Hematopoietic multipotent progenitor cell treated with erythropoietin and hydrocortisone succinate and interleukin-3 and kit ligand, for 4 days (in vitro differentiated cells): ENCODE data around the gene BEGAIN.

Experiments
- DNase-seq: peaks from one replicate; pipeline ENCODE4 v3.0.0-alpha.2; 2015

BEGAIN gene

GRCh38 chr14:100581228-100582145 is 5.7 kb downstream of the BEGAIN start:
- DNase-seq, result no peak

DNA sequence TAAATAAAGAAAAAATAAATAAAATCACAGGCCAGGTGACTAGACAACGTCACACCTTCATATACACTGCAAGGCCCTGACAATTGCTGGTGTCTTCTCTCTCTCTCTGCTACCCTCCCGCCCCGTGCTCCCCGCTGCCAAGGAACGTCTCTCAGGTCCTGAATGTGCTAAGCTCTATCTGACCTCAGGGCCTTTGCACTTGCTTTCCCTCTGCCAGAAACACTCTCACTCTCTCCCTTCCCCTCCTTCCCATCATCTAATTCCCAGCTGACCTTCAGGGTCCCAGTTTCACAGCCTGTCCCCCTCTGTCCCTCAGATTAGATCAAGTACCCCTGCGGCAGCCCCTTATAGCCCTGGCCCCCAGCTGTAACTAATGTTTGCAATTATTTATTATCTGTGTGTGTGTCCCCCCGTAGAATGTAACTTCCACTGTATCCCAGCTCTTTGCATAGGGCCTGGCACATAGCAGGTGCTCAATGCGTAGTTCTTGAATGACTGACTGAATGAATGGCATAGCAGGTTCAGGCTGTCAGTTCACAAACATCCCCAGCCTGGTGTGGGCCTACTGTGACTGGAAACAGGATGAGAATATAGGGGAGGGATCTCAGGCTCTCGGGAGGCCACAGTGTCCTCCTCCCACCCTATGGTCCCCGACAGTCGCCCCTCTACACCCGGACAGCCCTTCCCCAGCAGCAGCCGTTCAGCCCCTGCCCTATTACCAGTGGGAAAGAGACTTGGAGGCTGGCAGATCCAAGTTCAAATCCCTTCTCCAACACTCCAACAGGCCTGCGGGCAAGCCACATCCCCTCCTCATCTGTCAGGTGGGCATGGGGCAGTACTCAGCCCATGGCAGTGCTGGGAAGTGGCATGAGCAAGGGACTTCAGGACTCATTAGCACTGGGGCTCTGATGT is 6.6 kb downstream of the BEGAIN start:
- DNase-seq, result no peak

DNA sequence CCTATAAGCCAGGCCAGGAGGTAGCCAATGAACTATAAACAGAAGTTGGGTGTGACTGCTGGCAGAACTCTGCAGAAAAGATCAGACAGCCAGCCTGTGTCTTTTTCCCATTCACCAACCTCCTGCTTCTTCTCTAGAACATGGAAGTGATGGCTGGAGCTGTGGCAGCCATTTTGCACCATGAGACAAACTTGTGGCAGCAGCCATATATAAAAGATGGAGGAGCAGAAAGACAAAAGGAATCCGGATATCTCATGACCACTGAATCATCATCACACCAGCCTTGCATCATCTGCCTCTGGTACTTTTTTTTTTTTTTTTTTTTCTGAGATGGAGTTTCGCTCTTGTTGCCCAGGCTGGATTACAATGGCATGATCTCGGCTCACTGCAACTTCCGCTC is 8.7 kb downstream of the BEGAIN start:
- DNase-seq, result no peak

DNA sequence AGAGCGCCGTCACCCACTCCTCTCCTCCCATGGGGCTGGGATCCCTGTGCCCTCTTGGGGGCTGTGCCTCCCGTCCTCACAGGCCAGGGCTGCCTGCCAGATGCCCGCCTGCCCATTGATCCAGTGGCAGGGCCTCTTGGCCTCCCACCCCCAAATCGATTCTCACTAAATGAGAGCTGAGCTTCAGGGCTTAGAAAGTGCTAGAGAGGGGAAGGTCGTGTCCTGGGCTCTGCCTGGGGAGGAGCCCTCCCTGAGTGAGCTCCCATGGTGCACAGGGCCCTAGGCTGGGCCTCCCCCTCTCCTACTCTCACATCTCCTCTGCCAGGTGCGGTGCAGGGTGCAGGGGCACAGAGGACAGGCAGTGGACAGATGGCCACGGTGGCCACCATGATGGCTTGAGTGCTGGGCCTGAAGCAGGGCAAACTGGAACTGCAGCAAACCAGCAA is 9.2 kb downstream of the BEGAIN start:
- no peak for DNase-seq

GRCh38 chr14:100577321-100577985 is 9.8 kb downstream of the BEGAIN start:
- DNase-seq, result no peak

GRCh38 chr14:100576091-100577085 is 10.8 kb downstream of the BEGAIN start:
- no peak for DNase-seq

- DNase-seq, result no peak
These were observed 11.8 kb downstream of the BEGAIN start for GRCh38 chr14:100575266-100575995.

- no peak for DNase-seq
These were observed 12.6 kb downstream of the BEGAIN start for GRCh38 chr14:100574642-100575031.

DNA sequence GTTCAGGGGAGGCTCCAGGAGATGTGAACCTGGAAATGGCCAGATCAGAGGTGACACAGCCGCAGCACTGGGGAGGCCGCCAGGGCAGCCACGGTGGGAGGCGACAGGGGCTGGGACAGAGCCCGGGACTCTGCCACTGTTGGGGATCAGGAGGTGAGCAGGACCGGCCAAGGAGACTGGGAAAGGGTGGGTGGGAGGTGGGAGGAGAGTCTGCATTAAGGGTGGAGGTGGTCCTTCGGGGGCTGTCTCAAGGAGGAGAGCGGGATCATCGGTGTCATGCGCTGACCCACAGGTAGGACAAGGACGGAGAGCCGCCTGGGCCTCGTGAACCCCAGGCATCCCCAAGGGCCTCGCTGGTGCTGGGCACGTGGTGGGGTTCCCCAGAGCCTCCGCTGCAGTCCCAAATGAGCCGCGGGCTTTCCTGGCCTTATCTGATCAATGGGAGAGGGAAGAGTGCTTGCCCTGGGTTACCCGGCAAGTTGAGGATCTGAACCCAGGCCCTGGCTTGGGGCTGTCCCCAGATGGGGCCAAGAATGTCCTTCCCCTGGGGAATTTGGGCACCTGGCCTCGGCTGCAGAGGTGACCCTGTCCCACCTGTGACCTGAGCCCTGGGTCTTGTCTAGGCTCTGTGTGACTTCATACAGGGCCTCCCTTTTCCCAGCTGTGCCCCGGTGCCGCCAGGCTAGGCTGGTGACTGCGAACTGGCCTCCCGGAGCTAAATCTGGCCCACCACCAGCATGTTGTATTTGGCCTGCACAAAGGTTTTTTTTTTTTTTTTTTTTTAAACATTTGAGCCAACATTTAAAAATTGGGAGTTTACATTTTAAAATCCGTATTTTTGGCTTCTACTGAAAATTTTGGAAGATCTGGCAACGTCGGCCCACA is 13.2 kb downstream of the BEGAIN start:
- DNase-seq, result no peak

DNA sequence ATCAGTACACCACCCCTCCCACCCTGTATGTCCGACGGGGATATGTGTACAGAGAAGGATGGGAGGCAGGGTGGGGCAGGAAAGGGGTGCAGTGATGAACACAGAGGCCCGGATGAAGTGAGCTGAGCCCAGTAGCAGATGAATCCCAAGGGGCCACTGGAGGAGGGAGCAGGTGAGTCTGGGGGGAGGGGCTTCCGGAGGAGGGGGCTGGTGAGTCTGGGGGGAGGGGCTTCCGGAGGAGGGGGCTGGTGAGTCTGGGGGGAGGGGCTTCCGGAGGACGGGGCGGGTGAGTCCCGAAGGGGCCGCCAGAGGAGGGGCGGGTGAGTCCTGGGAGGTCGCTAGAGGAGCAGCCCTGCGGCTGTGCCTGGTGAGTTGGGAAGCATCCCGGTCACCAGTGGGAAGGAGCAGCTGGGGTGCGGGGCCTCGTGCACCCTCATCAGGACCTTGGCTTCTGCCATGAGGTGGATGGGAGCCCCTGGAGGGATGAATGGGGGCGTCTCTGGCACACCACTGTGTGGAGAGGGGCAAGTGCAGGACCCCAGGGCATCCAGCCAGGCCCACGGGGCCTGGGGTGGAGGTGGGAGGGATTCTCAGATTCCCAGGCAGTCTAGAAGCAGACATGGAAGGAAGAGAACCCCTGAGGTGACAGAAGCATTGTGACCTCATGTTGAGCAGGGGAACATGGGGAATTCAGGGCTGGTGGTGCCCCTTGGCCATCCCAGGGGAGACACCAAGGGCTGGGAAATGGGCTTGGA is 14.0 kb downstream of the BEGAIN start:
- no peak for DNase-seq

GRCh38 chr14:100572543-100572942 is 14.7 kb downstream of the BEGAIN start:
- DNase-seq, result no peak

DNA sequence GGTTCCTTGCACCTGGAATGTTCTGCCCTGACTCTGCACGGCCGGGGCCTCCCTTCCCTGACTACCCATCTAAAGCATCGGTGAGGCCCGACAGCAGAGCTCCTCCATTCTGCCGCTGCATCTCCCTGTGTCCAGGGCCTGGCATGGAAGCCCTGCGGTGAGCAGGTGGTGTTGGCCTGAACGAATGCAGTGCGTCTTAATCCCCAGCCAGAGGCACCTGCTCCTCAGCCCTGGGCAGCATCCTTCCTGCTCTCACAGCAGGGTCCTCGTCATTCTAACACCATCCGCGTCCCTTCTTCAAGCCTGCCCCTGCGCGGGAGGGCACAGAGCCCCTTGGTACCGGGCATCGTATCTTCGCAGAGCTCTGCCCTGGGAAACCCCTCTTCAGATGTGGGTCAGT is 15.4 kb downstream of the BEGAIN start:
- no peak for DNase-seq

GRCh38 chr14:100570726-100571454 is 16.3 kb downstream of the BEGAIN start:
- no peak for DNase-seq

- DNase-seq, result no peak
These were observed 17.4 kb downstream of the BEGAIN start for GRCh38 chr14:100569734-100570286.

DNA sequence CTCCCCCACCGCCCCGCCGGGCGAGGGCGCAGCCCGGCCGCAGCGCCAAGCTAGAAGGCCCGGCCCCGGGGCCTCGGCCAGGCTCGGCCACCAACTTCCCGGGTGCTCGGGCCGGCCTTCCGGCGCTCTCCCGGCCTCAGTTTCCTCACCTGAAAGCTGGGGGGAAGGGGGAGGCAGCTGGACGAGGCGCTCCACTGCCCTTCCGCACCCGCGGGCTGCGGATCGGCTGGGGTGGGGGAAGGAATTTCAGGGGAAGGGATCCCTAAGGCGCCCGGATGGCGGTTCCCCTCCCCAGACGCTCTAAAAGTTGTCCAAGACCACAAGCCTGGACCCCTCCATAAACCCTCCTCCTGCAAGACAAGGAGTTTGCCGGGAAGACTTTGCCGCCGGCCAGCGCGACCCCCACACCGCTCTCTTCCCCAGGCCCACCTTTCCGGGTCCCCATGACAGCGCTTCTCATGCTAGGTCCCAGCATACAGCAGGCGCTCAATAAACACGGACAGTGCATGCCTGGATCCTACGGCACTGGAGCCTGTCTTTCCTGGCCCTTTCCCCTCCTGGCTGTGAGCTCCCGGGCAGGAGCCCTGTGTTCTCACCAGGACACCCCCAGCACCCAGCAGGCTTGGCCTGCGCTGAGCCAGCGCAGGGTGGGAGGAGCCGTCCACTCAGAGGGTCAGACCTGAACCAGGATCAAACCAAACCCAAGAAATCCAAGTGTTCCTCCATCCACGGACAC is 18.1 kb downstream of the BEGAIN start:
- no peak for DNase-seq

- no peak for DNase-seq
These were observed 18.8 kb downstream of the BEGAIN start for GRCh38 chr14:100568164-100568997.

GRCh38 chr14:100567877-100568163 is 19.4 kb downstream of the BEGAIN start:
- no peak for DNase-seq
